ENCODE measurements around the gene SYNPO2. TPM values are rescaled to one million over a fixed set of nuclear protein-coding genes. Genes with fewer than 3 reads are reported as not detected.

SYNPO2 gene
- total RNA-seq, 1 donor from 2014 or later = 0.42 TPM

GRCh38 chr4:119034276-119035008 is 145.8 kb downstream of the SYNPO2 start:
- Histone ChIP-seq H3K36me3 (ENCODE audit: control insufficient read depth, insufficient read depth, low read length) (no peaks in the 10 kb centered on the region), H3K4me3 (ENCODE audit: low read depth, low read length) (no peak overlapping the region), H3K27me3 (ENCODE audit: control insufficient read depth, insufficient read depth, low read length) (no peaks in the 10 kb centered on the region)
- DNase-seq (ENCODE audit: low read depth) = peak; percentile 9
- no peak for TF ChIP-seq CTCF (IDR thresholded peaks at IDR 0.05; ENCODE audit: insufficient read depth, low read length, poor library complexity, severe bottlenecking)

GRCh38 chr4:119035951-119036737 is 147.5 kb downstream of the SYNPO2 start:
- no peak overlapping the region for H3K4me3 ChIP-seq (ENCODE audit: low read depth, low read length)
- no peaks in the 10 kb centered on the region for H3K27me3 ChIP-seq (ENCODE audit: control insufficient read depth, insufficient read depth, low read length)
- TF ChIP-seq CTCF (IDR thresholded peaks at IDR 0.05; ENCODE audit: insufficient read depth, low read length, poor library complexity, severe bottlenecking) = no peak
- no peak for DNase-seq (ENCODE audit: low read depth)
- no peaks in the 10 kb centered on the region for H3K36me3 ChIP-seq (ENCODE audit: control insufficient read depth, insufficient read depth, low read length)

- no peaks in the 10 kb centered on the region for H3K36me3 ChIP-seq (ENCODE audit: control insufficient read depth, insufficient read depth, low read length)
- no peak for DNase-seq (ENCODE audit: low read depth)
- H3K27me3 ChIP-seq (ENCODE audit: control insufficient read depth, insufficient read depth, low read length) = no peaks in the 10 kb centered on the region
- TF ChIP-seq CTCF (IDR thresholded peaks at IDR 0.05; ENCODE audit: insufficient read depth, low read length, poor library complexity, severe bottlenecking) = no peak
- no peak overlapping the region for H3K4me3 ChIP-seq (ENCODE audit: low read depth, low read length)
Observed at GRCh38 chr4:119037709-119038108, 149.1 kb downstream of the SYNPO2 start.

- no peak for TF ChIP-seq CTCF (IDR thresholded peaks at IDR 0.05; ENCODE audit: insufficient read depth, low read length, poor library complexity, severe bottlenecking)
- no peak for DNase-seq (ENCODE audit: low read depth)
Observed at GRCh38 chr4:119038116-119038841, 149.6 kb downstream of the SYNPO2 start.

GRCh38 chr4:119039160-119039559 is 150.5 kb downstream of the SYNPO2 start:
- no peak for TF ChIP-seq CTCF (IDR thresholded peaks at IDR 0.05; ENCODE audit: insufficient read depth, low read length, poor library complexity, severe bottlenecking)
- Histone ChIP-seq H3K4me3 (ENCODE audit: low read depth, low read length) (no peak overlapping the region), H3K36me3 (ENCODE audit: control insufficient read depth, insufficient read depth, low read length) (no peaks in the 10 kb centered on the region), H3K27me3 (ENCODE audit: control insufficient read depth, insufficient read depth, low read length) (no peaks in the 10 kb centered on the region)
- no peak for DNase-seq (ENCODE audit: low read depth)

More at GRCh38 chr4:119038116-119038841, 149.6 kb downstream of the SYNPO2 start:
- Histone ChIP-seq H3K36me3 (ENCODE audit: control insufficient read depth, insufficient read depth, low read length) (no peaks in the 10 kb centered on the region), H3K4me3 (ENCODE audit: low read depth, low read length) (no peak overlapping the region), H3K27me3 (ENCODE audit: control insufficient read depth, insufficient read depth, low read length) (no peaks in the 10 kb centered on the region)
